GM20000 (cell line): ENCODE measurements around the gene PDGFRB.

ENCODE experiments used
- DNase-seq: peaks from one replicate; pipeline ENCODE4 v3.0.0; 2012; ENCODE audit warnings: low spot score
- CTCF ChIP-seq: IDR thresholded peaks from 2 replicates; pipeline ENCODE4 v1.5.1; 2012; ENCODE audit warnings: mild to moderate bottlenecking, control low read depth; ENCODE audit errors: extremely low read depth, missing control alignments

The PDGFRB gene

GRCh38 chr5:150181027-150181426, 25.4 kb upstream of the PDGFRB start:
- no peak for DNase-seq
- TF ChIP-seq CTCF = no peak

GRCh38 chr5:150180241-150181026, 24.8 kb upstream of the PDGFRB start:
- TF ChIP-seq CTCF = no peak
- DNase-seq = no peak

DNA sequence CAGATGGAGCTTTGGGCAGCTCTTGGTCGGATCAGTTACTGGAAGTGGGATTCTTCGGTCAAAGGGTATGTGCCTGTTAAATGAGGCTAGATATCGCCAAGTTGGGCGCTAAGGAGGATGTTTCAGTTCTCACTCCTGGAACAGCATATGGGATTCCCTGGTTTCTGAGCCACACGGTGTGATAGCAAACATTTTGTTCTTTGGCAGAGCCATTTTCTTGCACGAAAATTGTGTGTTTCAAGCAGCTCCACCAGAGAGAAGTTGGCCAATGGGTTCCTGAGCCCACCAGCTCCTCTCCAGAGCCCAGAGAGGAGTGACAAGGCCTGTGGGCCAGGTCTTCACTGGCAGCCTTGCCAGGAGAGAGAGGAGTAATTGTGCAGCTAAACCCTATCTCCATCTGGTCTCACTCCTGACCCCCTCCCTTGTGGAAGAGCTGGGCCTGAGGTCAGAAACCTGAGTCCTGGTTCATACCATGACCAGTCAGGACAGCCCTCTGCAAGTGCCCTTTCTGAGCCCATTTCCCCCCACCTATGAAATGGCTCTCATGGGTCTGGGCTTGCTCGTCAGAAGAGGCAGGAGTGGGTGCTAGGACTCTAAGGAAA, 23.5 kb upstream of the PDGFRB start:
- TF ChIP-seq CTCF = no peak
- DNase-seq = no peak

DNA sequence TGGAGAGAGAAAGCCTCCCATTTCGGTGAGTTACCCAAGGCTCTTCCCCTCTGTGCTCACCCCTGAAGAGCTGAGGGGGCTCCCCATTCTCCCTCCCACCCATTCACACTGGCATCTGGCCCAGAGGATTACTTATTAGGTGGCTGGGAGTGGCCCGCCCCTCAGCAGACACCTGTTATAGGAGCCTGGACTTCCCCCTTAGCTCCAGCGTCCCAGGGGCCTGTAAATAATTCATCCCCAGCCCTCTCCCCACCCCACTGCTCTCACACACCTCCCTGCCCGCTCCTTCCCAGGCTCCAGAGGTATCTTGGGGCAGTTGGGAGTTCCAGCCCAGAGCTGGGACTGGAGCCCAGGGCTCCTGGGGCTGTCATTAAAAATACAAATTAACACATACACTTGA, 22.6 kb upstream of the PDGFRB start:
- TF ChIP-seq CTCF = no peak
- peak; percentile 61 for DNase-seq

GRCh38 chr5:150177721-150178120, 22.1 kb upstream of the PDGFRB start:
- no peak for TF ChIP-seq CTCF
- DNase-seq = no peak

- TF ChIP-seq CTCF = no peak
- no peak for DNase-seq
Observed at GRCh38 chr5:150176745-150177477, 21.3 kb upstream of the PDGFRB start.

GRCh38 chr5:150175536-150175935, 19.9 kb upstream of the PDGFRB start:
- DNase-seq = peak; percentile 68
- TF ChIP-seq CTCF = peak; percentile 25
